ENCODE results near the gene MBD5. TPM values are rescaled to one million over a fixed set of nuclear protein-coding genes. Genes with fewer than 3 reads are reported as not detected.

MBD5 gene
- total RNA-seq, 1 donor from 2014 or later, result 95.4 TPM

DNA sequence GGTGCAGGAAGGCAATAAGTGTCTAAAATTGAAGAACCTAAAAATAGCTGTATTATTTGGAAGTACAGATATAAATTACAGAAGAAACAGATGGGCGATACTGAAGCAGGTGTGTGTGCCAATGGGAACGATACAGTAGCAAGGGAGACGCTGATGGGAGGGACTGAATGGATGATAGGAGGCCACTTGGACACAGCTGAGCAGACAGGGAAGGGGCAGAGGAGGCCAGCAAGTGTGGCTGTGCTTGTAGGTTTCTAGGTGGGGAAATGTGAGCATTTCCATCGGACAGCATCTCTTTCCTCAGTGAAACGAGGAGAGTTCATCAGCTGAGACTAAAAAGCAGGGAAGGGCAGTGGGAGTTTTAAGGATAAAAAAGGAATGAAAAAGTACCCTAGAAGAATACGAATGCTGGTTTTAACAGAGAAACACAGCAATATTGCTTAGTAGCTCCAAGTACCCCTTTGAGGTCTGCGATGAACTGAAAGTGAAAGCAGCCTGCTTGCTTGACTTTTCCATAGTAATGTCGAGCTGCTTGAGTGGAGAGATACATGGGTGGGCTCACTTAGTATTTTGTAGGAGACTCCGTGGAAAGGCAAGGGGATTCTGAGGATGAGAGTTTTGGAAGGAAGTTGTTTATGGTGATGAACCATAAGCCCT, 531.9 kb downstream of the MBD5 start:
- H3K4me3 Mint-ChIP-seq (ENCODE audit: unreplicated experiment), result no peak overlapping the region
- peaks cover 5% of the 10 kb centered on the region for H3K9me3 Mint-ChIP-seq (ENCODE audit: unreplicated experiment)
- H3K36me3 Mint-ChIP-seq (ENCODE audit: unreplicated experiment), result peaks cover 5% of the 10 kb centered on the region
- no peak overlapping the region for H3K27ac Mint-ChIP-seq (ENCODE audit: unreplicated experiment)
- TF ChIP-seq, protein P1, sequence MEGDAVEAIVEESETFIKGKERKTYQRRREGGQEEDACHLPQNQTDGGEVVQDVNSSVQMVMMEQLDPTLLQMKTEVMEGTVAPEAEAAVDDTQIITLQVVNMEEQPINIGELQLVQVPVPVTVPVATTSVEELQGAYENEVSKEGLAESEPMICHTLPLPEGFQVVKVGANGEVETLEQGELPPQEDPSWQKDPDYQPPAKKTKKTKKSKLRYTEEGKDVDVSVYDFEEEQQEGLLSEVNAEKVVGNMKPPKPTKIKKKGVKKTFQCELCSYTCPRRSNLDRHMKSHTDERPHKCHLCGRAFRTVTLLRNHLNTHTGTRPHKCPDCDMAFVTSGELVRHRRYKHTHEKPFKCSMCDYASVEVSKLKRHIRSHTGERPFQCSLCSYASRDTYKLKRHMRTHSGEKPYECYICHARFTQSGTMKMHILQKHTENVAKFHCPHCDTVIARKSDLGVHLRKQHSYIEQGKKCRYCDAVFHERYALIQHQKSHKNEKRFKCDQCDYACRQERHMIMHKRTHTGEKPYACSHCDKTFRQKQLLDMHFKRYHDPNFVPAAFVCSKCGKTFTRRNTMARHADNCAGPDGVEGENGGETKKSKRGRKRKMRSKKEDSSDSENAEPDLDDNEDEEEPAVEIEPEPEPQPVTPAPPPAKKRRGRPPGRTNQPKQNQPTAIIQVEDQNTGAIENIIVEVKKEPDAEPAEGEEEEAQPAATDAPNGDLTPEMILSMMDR (IDR thresholded peaks at IDR 0.05; ENCODE audit: partially characterized antibody, unreplicated experiment), result no peak
- no peaks in the 10 kb centered on the region for H3K27me3 Mint-ChIP-seq (ENCODE audit: unreplicated experiment)
- no peak for DNase-seq
- H3K4me1 Mint-ChIP-seq (ENCODE audit: low read depth, unreplicated experiment), result peaks cover 16% of the 10 kb centered on the region

DNA sequence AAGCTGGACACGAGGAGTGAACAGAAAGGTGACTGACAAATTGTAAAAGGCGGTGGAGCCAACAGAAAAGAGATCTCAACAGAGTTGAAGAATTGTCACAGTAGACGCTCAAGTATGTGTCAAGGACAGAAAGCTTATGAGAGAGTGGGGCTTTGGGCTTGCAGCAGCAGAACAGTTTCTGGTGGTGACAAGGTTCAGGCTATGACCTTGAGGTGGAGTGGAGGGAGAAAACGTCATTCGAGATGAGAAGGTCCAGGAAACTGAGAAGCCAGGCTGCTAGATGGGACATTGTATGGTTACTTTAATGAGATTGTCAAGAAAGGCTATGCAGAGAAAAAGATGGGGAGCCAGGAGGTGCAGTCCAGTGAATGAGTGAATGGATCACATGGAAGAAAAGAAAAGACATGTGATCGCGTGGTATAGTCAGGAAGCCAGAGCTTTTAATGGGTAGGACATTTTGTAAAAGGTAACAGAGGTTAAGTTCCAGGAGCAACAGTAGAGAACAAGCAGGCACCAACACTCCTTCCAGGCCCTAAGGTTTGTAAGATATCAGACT, 532.5 kb downstream of the MBD5 start:
- no peak overlapping the region for H3K4me3 Mint-ChIP-seq (ENCODE audit: unreplicated experiment)
- H3K36me3 Mint-ChIP-seq (ENCODE audit: unreplicated experiment), result peaks cover 9% of the 10 kb centered on the region
- H3K9me3 Mint-ChIP-seq (ENCODE audit: unreplicated experiment), result peaks cover 5% of the 10 kb centered on the region
- TF ChIP-seq, protein P1 (IDR thresholded peaks at IDR 0.05; ENCODE audit: partially characterized antibody, unreplicated experiment), result no peak
- no peak overlapping the region for H3K27ac Mint-ChIP-seq (ENCODE audit: unreplicated experiment)
- no peaks in the 10 kb centered on the region for H3K27me3 Mint-ChIP-seq (ENCODE audit: unreplicated experiment)
- DNase-seq, result no peak
- H3K4me1 Mint-ChIP-seq (ENCODE audit: low read depth, unreplicated experiment), result peaks cover 12% of the 10 kb centered on the region

DNA sequence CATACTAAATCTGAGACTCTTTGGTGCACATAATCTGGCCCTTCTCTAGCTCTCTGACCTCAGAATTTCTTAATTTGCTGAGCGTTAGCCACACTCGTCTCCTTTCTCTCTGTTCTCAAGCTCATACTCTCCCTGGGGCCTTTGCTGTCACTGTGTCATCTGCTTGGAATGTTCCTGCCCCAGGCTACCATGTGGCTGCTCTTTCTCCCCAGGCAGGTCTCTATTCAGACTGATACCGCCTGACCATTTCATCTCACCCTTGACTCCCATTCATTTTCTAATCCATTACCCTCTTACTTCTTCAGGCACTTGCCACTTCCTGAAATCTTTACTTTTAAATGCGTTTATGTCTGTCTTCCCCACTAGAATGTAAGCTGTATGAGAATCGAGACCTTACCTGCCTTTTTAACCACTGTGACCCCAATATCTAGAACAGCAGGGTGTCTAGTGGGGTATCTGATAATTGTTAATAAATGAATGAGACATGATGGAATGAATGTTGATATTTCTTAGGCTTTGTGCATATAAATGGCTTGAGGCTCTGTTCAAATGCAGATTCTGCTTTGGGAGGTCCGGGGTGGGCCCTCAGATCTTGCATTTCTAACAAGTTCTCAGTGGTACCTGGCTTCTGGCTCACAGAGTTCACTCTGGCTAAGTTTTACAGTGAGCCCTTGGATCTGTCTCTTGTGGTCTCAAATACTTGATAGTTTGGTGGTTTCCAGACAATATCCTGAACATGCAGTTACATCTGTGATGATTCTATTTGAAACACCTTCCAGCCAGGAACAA, 533.8 kb downstream of the MBD5 start:
- Mint-ChIP-seq H3K9me3 (ENCODE audit: unreplicated experiment) (peaks cover 6% of the 10 kb centered on the region), H3K4me1 (ENCODE audit: low read depth, unreplicated experiment) (peaks cover 5% of the 10 kb centered on the region), H3K36me3 (ENCODE audit: unreplicated experiment) (peaks cover 14% of the 10 kb centered on the region), H3K27me3 (ENCODE audit: unreplicated experiment) (no peaks in the 10 kb centered on the region), H3K4me3 (ENCODE audit: unreplicated experiment) (no peak overlapping the region), H3K27ac (ENCODE audit: unreplicated experiment) (no peak overlapping the region)
- TF ChIP-seq, protein P1 (IDR thresholded peaks at IDR 0.05; ENCODE audit: partially characterized antibody, unreplicated experiment), result no peak
- DNase-seq, result peak; percentile 42

DNA sequence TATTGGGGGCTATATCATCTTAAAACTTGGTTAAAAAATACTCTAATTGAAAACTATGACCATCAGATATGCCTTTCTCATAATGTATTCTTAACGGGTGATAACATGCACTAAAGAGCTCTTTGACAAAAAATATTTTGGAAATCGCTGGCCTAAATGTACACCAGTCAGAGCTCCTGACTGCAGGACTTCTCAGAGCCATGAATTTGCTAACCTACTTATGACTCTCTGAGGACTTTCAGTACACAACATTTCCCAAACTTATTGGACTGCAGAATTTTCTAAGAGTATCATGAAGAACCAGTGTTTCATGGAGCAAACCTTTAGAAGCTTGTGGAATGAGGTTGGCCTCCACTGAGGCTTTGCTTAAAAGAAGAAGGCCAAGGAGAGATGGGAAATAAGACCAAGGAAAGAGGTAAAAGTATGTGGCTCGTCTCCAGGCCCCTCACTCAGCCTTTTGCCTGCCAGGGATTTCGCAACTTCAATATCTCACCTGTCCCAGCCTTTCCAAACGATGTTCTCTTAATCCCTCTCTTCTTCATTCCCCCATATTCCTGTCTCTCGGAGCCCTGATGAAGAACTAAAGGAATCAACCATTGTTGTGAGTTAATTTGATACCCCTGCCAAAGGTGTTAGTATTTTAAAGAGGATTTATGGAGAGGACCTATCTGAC, 534.9 kb downstream of the MBD5 start:
- H3K9me3 Mint-ChIP-seq (ENCODE audit: unreplicated experiment), result peaks cover 4% of the 10 kb centered on the region
- peaks cover 14% of the 10 kb centered on the region for H3K36me3 Mint-ChIP-seq (ENCODE audit: unreplicated experiment)
- no peak overlapping the region for H3K27ac Mint-ChIP-seq (ENCODE audit: unreplicated experiment)
- peaks cover 4% of the 10 kb centered on the region for H3K4me1 Mint-ChIP-seq (ENCODE audit: low read depth, unreplicated experiment)
- TF ChIP-seq, protein P1 (IDR thresholded peaks at IDR 0.05; ENCODE audit: partially characterized antibody, unreplicated experiment), result no peak
- DNase-seq, result no peak
- H3K27me3 Mint-ChIP-seq (ENCODE audit: unreplicated experiment), result no peaks in the 10 kb centered on the region
- no peak overlapping the region for H3K4me3 Mint-ChIP-seq (ENCODE audit: unreplicated experiment)

Data from glutamatergic neuron (in vitro differentiated cells).